ENCODE results near the gene HDHD5. TPM values are rescaled to one million over a fixed set of nuclear protein-coding genes. Genes with fewer than 3 reads are reported as not detected.

The HDHD5 gene
- total and polyA plus RNA-seq, 2 of the 13 experiments (the other 11 are each of a cell fraction or from before 2014, with no cell fraction given) = not detected

- TF ChIP-seq, protein P1, sequence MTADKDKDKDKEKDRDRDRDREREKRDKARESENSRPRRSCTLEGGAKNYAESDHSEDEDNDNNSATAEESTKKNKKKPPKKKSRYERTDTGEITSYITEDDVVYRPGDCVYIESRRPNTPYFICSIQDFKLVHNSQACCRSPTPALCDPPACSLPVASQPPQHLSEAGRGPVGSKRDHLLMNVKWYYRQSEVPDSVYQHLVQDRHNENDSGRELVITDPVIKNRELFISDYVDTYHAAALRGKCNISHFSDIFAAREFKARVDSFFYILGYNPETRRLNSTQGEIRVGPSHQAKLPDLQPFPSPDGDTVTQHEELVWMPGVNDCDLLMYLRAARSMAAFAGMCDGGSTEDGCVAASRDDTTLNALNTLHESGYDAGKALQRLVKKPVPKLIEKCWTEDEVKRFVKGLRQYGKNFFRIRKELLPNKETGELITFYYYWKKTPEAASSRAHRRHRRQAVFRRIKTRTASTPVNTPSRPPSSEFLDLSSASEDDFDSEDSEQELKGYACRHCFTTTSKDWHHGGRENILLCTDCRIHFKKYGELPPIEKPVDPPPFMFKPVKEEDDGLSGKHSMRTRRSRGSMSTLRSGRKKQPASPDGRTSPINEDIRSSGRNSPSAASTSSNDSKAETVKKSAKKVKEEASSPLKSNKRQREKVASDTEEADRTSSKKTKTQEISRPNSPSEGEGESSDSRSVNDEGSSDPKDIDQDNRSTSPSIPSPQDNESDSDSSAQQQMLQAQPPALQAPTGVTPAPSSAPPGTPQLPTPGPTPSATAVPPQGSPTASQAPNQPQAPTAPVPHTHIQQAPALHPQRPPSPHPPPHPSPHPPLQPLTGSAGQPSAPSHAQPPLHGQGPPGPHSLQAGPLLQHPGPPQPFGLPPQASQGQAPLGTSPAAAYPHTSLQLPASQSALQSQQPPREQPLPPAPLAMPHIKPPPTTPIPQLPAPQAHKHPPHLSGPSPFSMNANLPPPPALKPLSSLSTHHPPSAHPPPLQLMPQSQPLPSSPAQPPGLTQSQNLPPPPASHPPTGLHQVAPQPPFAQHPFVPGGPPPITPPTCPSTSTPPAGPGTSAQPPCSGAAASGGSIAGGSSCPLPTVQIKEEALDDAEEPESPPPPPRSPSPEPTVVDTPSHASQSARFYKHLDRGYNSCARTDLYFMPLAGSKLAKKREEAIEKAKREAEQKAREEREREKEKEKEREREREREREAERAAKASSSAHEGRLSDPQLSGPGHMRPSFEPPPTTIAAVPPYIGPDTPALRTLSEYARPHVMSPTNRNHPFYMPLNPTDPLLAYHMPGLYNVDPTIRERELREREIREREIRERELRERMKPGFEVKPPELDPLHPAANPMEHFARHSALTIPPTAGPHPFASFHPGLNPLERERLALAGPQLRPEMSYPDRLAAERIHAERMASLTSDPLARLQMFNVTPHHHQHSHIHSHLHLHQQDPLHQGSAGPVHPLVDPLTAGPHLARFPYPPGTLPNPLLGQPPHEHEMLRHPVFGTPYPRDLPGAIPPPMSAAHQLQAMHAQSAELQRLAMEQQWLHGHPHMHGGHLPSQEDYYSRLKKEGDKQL (CRISPR knock-in tag; IDR thresholded peaks at IDR 0.05; ENCODE audit: low read depth) = no peak
- TF ChIP-seq ZNF451 (CRISPR knock-in tag; IDR thresholded peaks at IDR 0.05) (0 out of 2 replicates have a peak, but pooled peaks have one; percentile 38), KAT7 (CRISPR knock-in tag; IDR thresholded peaks at IDR 0.05; ENCODE audit: borderline replicate concordance) (no peak), LBX2 (CRISPR knock-in tag; IDR thresholded peaks at IDR 0.05; ENCODE audit: borderline replicate concordance) (no peak), ZNF609 (CRISPR knock-in tag; IDR thresholded peaks at IDR 0.05; ENCODE audit: borderline replicate concordance) (no peak), SRSF1 (optimal IDR thresholded peaks at IDR 0.05; ENCODE audit: low read depth, low read length) (peak; percentile 39), ZNF33A (CRISPR knock-in tag; IDR thresholded peaks at IDR 0.05; ENCODE audit: borderline replicate concordance) (no peak), POLR2AphosphoS5 (IDR thresholded peaks at IDR 0.05; ENCODE audit: low read depth, low read length) (no peak), ZNF580 (CRISPR knock-in tag; IDR thresholded peaks at IDR 0.05; ENCODE audit: borderline replicate concordance, low read depth) (no peak), KLF6 (CRISPR knock-in tag; IDR thresholded peaks at IDR 0.05) (no peak), NR3C1 (CRISPR knock-in tag; IDR thresholded peaks at IDR 0.05) (no peak), ZNF30 (CRISPR knock-in tag; IDR thresholded peaks at IDR 0.05) (no peak)
- TF ChIP-seq, protein P2, sequence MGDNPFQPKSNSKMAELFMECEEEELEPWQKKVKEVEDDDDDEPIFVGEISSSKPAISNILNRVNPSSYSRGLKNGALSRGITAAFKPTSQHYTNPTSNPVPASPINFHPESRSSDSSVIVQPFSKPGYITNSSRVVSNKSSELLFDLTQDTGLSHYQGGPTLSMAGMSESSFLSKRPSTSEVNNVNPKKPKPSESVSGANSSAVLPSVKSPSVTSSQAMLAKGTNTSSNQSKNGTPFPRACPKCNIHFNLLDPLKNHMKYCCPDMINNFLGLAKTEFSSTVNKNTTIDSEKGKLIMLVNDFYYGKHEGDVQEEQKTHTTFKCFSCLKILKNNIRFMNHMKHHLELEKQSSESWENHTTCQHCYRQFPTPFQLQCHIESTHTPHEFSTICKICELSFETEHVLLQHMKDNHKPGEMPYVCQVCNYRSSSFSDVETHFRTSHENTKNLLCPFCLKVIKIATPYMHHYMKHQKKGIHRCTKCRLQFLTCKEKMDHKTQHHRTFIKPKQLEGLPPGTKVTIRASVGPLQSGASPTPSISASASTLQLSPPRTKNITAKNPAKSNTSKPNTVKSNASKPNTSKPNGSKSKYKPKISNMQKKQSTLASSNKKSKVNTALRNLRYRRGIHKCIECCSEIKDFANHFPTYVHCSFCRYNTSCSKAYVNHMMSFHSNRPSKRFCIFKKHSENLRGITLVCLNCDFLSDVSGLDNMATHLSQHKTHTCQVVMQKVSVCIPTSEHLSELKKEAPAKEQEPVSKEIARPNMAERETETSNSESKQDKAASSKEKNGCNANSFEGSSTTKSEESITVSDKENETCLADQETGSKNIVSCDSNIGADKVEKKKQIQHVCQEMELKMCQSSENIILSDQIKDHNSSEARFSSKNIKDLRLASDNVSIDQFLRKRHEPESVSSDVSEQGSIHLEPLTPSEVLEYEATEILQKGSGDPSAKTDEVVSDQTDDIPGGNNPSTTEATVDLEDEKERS (CRISPR knock-in tag; IDR thresholded peaks at IDR 0.05) = peak; percentile 65; the same call in 1 of the 2 replicates
These were observed 12.3 kb upstream of the HDHD5 start (continued) for GRCh38 chr22:17171153-17172028.

Measured in HepG2 (cell line).